IMR-90 (cell line): ENCODE data around the gene WDR45B. TPM values are rescaled to one million over a fixed set of nuclear protein-coding genes. Genes with fewer than 3 reads are reported as not detected.
"Not testable (repeated sequence)": the region's sequence is repeated elsewhere in the genome, so short reads cannot be mapped to it uniquely, and the experiment has no call there.

Source experiments
- ATAC-seq: fragments of 200-7000 bp; cut with Tn5 transposase; 2 replicates; pipeline ENCODE4 v1.9.1; 2020; ENCODE audit warnings: low read depth, mild to moderate bottlenecking, moderate library complexity
- BruUV-seq: library from RNA; stranded (reverse); fragments of 400-500 nt; replicated peaks from 2 replicates; lab custom pipeline; 2021; lab: Mats Ljungman, UMichigan
- CTCF ChIA-PET: fragments of 300-600 bp; formaldehyde crosslinking; extraction: SDS; loops from one replicate; lab custom pipeline; 2021; ENCODE audit warnings: antibody characterized with exemption; lab: Yijun Ruan, JAX
- POLR2A ChIA-PET: fragments of 300-600 bp; sonication (Branson Sonifier 250); formaldehyde crosslinking; loops from one replicate; lab custom pipeline; 2022; ENCODE audit warnings: antibody characterized with exemption; ENCODE audit not compliant: unreplicated experiment; lab: Charles Lee
- DNase-seq: peaks from one replicate; pipeline ENCODE4 v3.0.0; 2013
- H2AFZ ChIP-seq: replicated peaks from 2 replicates; pipeline ENCODE3; 2013; ENCODE audit warnings: low read length, mild to moderate bottlenecking; ENCODE audit not compliant: poor library complexity
- H2AK5ac ChIP-seq: 2 replicates; pipeline ENCODE4 v1.6.1; 2013; ENCODE audit warnings: low read depth, low read length, inconsistent platforms
- H2AK9ac ChIP-seq: replicated peaks from 2 replicates; pipeline ENCODE3; 2013; ENCODE audit warnings: mild to moderate bottlenecking, low read depth, low read length, moderate library complexity; ENCODE audit not compliant: poor library complexity
- H2BK120ac ChIP-seq: 2 replicates; pipeline ENCODE4 v1.6.1; 2013; ENCODE audit warnings: low read depth, low read length, inconsistent platforms
- H2BK15ac ChIP-seq: 3 replicates; pipeline ENCODE4 v1.6.1; 2013; ENCODE audit warnings: low read depth, low read length, inconsistent platforms
- H2BK20ac ChIP-seq: 2 replicates; pipeline ENCODE4 v1.6.1; 2013; ENCODE audit warnings: low read depth, mild to moderate bottlenecking, inconsistent platforms, low read length, moderate library complexity
- H2BK5ac ChIP-seq: 2 replicates; pipeline ENCODE4 v1.6.1; 2013; ENCODE audit warnings: mild to moderate bottlenecking, low read depth, low read length, inconsistent platforms; ENCODE audit not compliant: poor library complexity, severe bottlenecking
- H3K14ac ChIP-seq: replicated peaks from 2 replicates; pipeline ENCODE4 v1.6.1; 2013; ENCODE audit warnings: low read depth, low read length, inconsistent platforms
- H3K18ac ChIP-seq: 2 replicates; pipeline ENCODE4 v1.6.1; 2013; ENCODE audit warnings: low read depth, low read length, control low read depth
- H3K23ac ChIP-seq: 2 replicates; pipeline ENCODE4 v1.6.1; 2013; ENCODE audit warnings: low read depth, low read length, inconsistent platforms
- H3K27ac ChIP-seq: 2 replicates; pipeline ENCODE4 v1.5.1; 2013; ENCODE audit warnings: mild to moderate bottlenecking, control low read depth, low read length; ENCODE audit not compliant: insufficient read depth
- H3K27me3 ChIP-seq: 2 replicates; pipeline ENCODE4 v1.6.1; 2013; ENCODE audit warnings: low read length; ENCODE audit not compliant: control insufficient read depth, insufficient read depth
- H3K36me3 ChIP-seq: 2 replicates; pipeline ENCODE4 v1.6.1; 2013; ENCODE audit warnings: low read length, mixed read lengths; ENCODE audit not compliant: control insufficient read depth, insufficient read depth
- H3K4ac ChIP-seq: 2 replicates; pipeline ENCODE4 v1.6.1; 2013; ENCODE audit warnings: low read depth, low read length, inconsistent platforms
- H3K4me1 ChIP-seq: 2 replicates; pipeline ENCODE4 v1.6.1; 2013; ENCODE audit warnings: low read length, mixed read lengths; ENCODE audit not compliant: control insufficient read depth, insufficient read depth
- H3K4me2 ChIP-seq: 2 replicates; pipeline ENCODE4 v1.6.1; 2013; ENCODE audit warnings: low read depth, mild to moderate bottlenecking, control low read depth, low read length, moderate library complexity
- H3K4me3 ChIP-seq: 2 replicates; pipeline ENCODE4 v1.5.1; 2013; ENCODE audit warnings: low read depth, mild to moderate bottlenecking, control low read depth, low read length, moderate library complexity; ENCODE audit not compliant: insufficient read depth
- H3K56ac ChIP-seq: 2 replicates; pipeline ENCODE4 v1.6.1; 2013; ENCODE audit warnings: low read length, inconsistent platforms; ENCODE audit not compliant: insufficient read depth; ENCODE audit errors: extremely low read depth
- H3K79me1 ChIP-seq, 2 experiments: 2 replicates each; pipeline ENCODE4 v1.6.1; 2013; ENCODE audit warnings: low read length in 2 of 2, inconsistent platforms in 1 of 2, low read depth in 1 of 2
- H3K9ac ChIP-seq: 2 replicates; pipeline ENCODE4 v1.6.1; 2013; ENCODE audit warnings: low read depth, low read length, control low read depth
- H3K9me1 ChIP-seq: 2 replicates; pipeline ENCODE4 v1.6.1; 2013; ENCODE audit warnings: low read length, inconsistent platforms; ENCODE audit not compliant: insufficient read depth
- H3K9me3 ChIP-seq: 2 replicates; pipeline ENCODE4 v1.6.1; 2013; ENCODE audit warnings: low read length; ENCODE audit not compliant: control insufficient read depth, insufficient read depth
- H4K20me1 ChIP-seq: 2 replicates; pipeline ENCODE4 v1.6.1; 2013; ENCODE audit warnings: low read length, inconsistent platforms; ENCODE audit not compliant: insufficient read depth
- H4K5ac ChIP-seq: 2 replicates; pipeline ENCODE4 v1.6.1; 2013; ENCODE audit warnings: mild to moderate bottlenecking, low read depth, low read length, control low read depth
- H4K8ac ChIP-seq, 2 experiments: 2 replicates each; pipeline ENCODE4 v1.6.1; 2013; ENCODE audit warnings: low read depth in 2 of 2, low read length in 2 of 2, control low read depth in 1 of 2, inconsistent platforms in 1 of 2
- H4K91ac ChIP-seq: 2 replicates; pipeline ENCODE4 v1.6.1; 2013; ENCODE audit warnings: low read depth, low read length, inconsistent platforms; ENCODE audit not compliant: insufficient read depth
- WGBS, 2 experiments: methylation state at CpG; one replicate each; pipeline versions ENCODE4 v1.1.5 to v1.1.7; 2013; ENCODE audit warnings: missing lambda C conversion rate in 2 of 2; ENCODE audit not compliant: insufficient read length in 1 of 2; ENCODE audit errors: extremely low coverage in 2 of 2; 5-methylcytosine and 5-hydroxymethylcytosine counted together
- dilution Hi-C: fragments of 300-500 bp; cut with HindIII; formaldehyde crosslinking; loops from one replicate; pipeline ENCODE4 v1.14.3; 2018; ENCODE audit warnings: low sequenced_read_pairs; ENCODE audit not compliant: unreplicated experiment
- in situ Hi-C: fragments of 300-500 bp; cut with MboI; formaldehyde crosslinking; loops from 3 replicates; pipeline ENCODE4 v1.14.3; 2019; ENCODE audit warnings: low sequenced_read_pairs, inconsistent platforms, mixed read lengths
- intact Hi-C: fragments of 100-400 bp; cut with micrococcal nuclease; formaldehyde crosslinking; loops from 2 replicates; pipeline ENCODE4 v1.10.0; 2022
- polyA plus RNA-seq, 3 experiments: library from polyadenylated mRNA; depleted of rRNA; stranded (reverse); fragments of >200 nt; gene quantifications; 2 replicates each; pipeline ENCODE4 v1.2.3, GENCODE V29; 2012; ENCODE audit warnings: low replicate concordance in 1 of 3
- total RNA-seq: library from RNA; depleted of rRNA; stranded (reverse); fragments of >200 nt; gene quantifications from 2 replicates; pipeline ENCODE4 v1.2.3, GENCODE V29; 2012

Gene WDR45B
- total and polyA plus RNA-seq, 2 of the 4 experiments (the other 2 are of a cell fraction) = 98.2 to 110 TPM

GRCh38 chr17:82585935-82586575 is 62.2 kb downstream of the WDR45B start:
- H2BK120ac ChIP-seq, H3K4me1 ChIP-seq, BruUV-seq, H3K23ac ChIP-seq, H3K9me3 ChIP-seq, ATAC-seq, H3K4me2 ChIP-seq, H3K14ac ChIP-seq, H4K91ac ChIP-seq, H3K4me3 ChIP-seq, H3K27me3 ChIP-seq, H3K9ac ChIP-seq, DNase-seq, H2BK15ac ChIP-seq, H2BK20ac ChIP-seq, H3K27ac ChIP-seq, H2BK5ac ChIP-seq, POLR2A ChIA-PET, H2AK5ac ChIP-seq, dilution Hi-C loops, in situ Hi-C loops, CTCF ChIA-PET, H3K18ac ChIP-seq, H3K9me1 ChIP-seq, H3K4ac ChIP-seq, H3K56ac ChIP-seq, intact Hi-C loops, H2AK9ac ChIP-seq, H4K8ac ChIP-seq, H4K5ac ChIP-seq: not testable (repeated sequence)
- Histone ChIP-seq H2AFZ (peak overlapping the region; percentile 53), H3K79me1 (peaks cover 10 to 23% of the 10 kb centered on the region in 2 experiments; a peak in 3 of 4 replicates), H3K36me3 (peaks cover 41% of the 10 kb centered on the region), H4K20me1 (peaks cover 19% of the 10 kb centered on the region)
- 91% methylated on average over 14 of the region's 23 CpGs; no CpG with 5 or more reads in 1 of the 2 experiments for WGBS, 2 experiments
